Colon (tissue), 2 donors: ENCODE results near the gene HNRNPUL1.

Experiments
- FAIRE-seq: peaks from 2 replicates; lab custom pipeline; 2012; peaks lifted over from hg19 to GRCh38; lab: Jason Lieb, UNC
- donor health status: control.
- donor health status: control.

HNRNPUL1 gene

GRCh38 chr19:41308450-41309179 lies 44.4 kb downstream of the HNRNPUL1 start:
- FAIRE-seq: no peak

GRCh38 chr19:41309180-41310032 lies 45.2 kb downstream of the HNRNPUL1 start:
- FAIRE-seq: no peak

GRCh38 chr19:41310033-41310831 lies 46.1 kb downstream of the HNRNPUL1 start, which contains the start of gene CCDC97:
Gene CCDC97, plus strand, starts transcription at chr19:41310172. Its CDS starts 139 bp downstream, at chr19:41310311.
- FAIRE-seq: no peak

- FAIRE-seq: no peak
Observed at GRCh38 chr19:41311072-41311471, 46.9 kb downstream of the HNRNPUL1 start.

GRCh38 chr19:41311613-41312012 lies 47.4 kb downstream of the HNRNPUL1 start:
- no peak for FAIRE-seq

GRCh38 chr19:41316306-41316920 lies 52.2 kb downstream of the HNRNPUL1 start:
- FAIRE-seq: no peak

GRCh38 chr19:41318696-41319499 lies 54.7 kb downstream of the HNRNPUL1 start:
- no peak for FAIRE-seq

- no peak for FAIRE-seq
Observed at GRCh38 chr19:41319500-41320184, 55.5 kb downstream of the HNRNPUL1 start.

- no peak for FAIRE-seq
Observed at GRCh38 chr19:41320185-41320518, 56.0 kb downstream of the HNRNPUL1 start.

GRCh38 chr19:41320568-41320967 lies 56.4 kb downstream of the HNRNPUL1 start:
- FAIRE-seq: no peak

GRCh38 chr19:41321204-41321599 lies 57.0 kb downstream of the HNRNPUL1 start:
- FAIRE-seq: no peak

- FAIRE-seq: no peak
Observed at GRCh38 chr19:41321600-41322270, 57.6 kb downstream of the HNRNPUL1 start.

- no peak for FAIRE-seq
Observed at GRCh38 chr19:41322451-41322850, 58.3 kb downstream of the HNRNPUL1 start.

GRCh38 chr19:41323023-41323422 lies 58.9 kb downstream of the HNRNPUL1 start:
- FAIRE-seq: no peak

- FAIRE-seq: no peak
Observed at GRCh38 chr19:41323430-41324125, 59.4 kb downstream of the HNRNPUL1 start.

GRCh38 chr19:41324231-41324702 lies 60.1 kb downstream of the HNRNPUL1 start:
- FAIRE-seq: no peak

- no peak for FAIRE-seq
Observed at GRCh38 chr19:41324921-41325639, 60.9 kb downstream of the HNRNPUL1 start.

GRCh38 chr19:41325640-41325946 lies 61.4 kb downstream of the HNRNPUL1 start:
- no peak for FAIRE-seq
